ENCODE results near the gene POLA1.

POLA1 gene

DNA sequence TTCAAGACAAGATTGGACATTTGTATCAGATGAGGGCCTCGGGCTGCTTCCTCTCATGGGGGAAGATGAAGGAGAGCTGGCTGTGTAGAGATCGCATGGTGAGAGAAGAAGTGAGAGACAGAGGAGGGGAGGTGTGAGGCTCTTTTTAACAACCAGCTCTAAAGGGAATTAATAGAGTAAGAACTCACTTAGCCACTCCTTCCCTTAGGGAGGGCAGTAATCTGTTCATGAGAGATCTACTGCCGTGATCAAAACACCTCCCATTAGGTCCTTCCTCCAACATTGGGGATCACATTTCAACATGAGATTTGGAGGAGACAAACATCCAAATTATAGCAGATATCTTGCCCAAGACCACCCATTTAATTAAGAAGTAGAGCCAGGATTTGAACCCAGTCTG is 225.0 kb downstream of the POLA1 start:
- Histone ChIP-seq H2AFZ (ENCODE audit: low read length, unreplicated experiment) (no peak overlapping the region), H3K4me1 (ENCODE audit: control insufficient read depth, insufficient read depth, low read length, unreplicated experiment) (no peaks in the 10 kb centered on the region), H3K36me3 (ENCODE audit: insufficient read depth, low read length) (no peaks in the 10 kb centered on the region), H3K27me3 (ENCODE audit: insufficient read depth, low read length) (no peaks in the 10 kb centered on the region), H3K4me3 (ENCODE audit: low read depth, low read length) (no peak overlapping the region), H3K79me2 (ENCODE audit: control insufficient read depth, insufficient read depth, low read length, unreplicated experiment) (no peaks in the 10 kb centered on the region), H3K27ac (ENCODE audit: low read depth, low read length) (no peak overlapping the region)

DNA sequence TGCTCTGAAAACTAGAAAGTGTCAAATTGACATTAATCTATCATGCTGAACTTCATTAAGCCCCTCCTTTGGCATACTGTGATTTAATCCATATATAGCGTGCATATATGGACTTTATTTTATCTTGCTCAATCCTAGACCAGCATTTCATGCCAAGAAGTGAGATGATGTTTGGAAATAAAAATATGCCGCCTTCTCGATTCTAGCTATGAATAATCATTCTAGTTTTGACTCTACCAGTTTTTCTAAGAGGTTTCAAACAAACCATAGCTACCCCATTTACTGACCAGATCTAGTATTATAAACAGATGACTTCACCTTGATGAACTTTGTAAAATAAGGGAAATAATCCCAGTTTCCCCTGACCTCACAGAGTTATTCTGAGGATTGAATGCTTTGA is 227.1 kb downstream of the POLA1 start:
- Histone ChIP-seq H3K27ac (ENCODE audit: low read depth, low read length) (no peak overlapping the region), H3K27me3 (ENCODE audit: insufficient read depth, low read length) (no peaks in the 10 kb centered on the region), H3K79me2 (ENCODE audit: control insufficient read depth, insufficient read depth, low read length, unreplicated experiment) (no peaks in the 10 kb centered on the region), H2AFZ (ENCODE audit: low read length, unreplicated experiment) (no peak overlapping the region), H3K4me3 (ENCODE audit: low read depth, low read length) (no peak overlapping the region), H3K4me1 (ENCODE audit: control insufficient read depth, insufficient read depth, low read length, unreplicated experiment) (peaks cover 7% of the 10 kb centered on the region), H3K36me3 (ENCODE audit: insufficient read depth, low read length) (no peaks in the 10 kb centered on the region)

DNA sequence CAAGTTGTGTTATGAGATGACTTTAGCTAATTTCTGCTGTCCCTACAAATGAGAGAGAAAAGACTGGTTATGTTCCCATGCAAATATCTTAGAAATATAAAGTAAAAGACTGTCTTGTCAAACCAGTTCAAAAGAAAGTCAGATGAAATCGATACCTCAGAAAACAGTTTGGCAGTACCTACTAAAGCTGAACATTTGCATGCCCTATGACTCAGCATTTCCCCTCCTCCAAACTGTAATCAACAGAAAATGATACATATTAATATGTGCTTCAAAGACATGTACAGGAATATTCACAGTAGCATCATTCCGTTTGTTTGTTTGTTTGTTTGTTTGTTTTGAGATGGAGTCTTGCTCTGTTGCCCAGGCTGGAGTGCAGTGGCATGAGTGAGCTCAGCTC is 231.7 kb downstream of the POLA1 start:
- peaks cover 7% of the 10 kb centered on the region for H3K4me1 ChIP-seq (ENCODE audit: control insufficient read depth, insufficient read depth, low read length, unreplicated experiment)
- H3K36me3 ChIP-seq (ENCODE audit: insufficient read depth, low read length): no peaks in the 10 kb centered on the region
- H2AFZ ChIP-seq (ENCODE audit: low read length, unreplicated experiment): no peak overlapping the region
- H3K4me3 ChIP-seq (ENCODE audit: low read depth, low read length): no peak overlapping the region
- no peaks in the 10 kb centered on the region for H3K79me2 ChIP-seq (ENCODE audit: control insufficient read depth, insufficient read depth, low read length, unreplicated experiment)
- no peaks in the 10 kb centered on the region for H3K27me3 ChIP-seq (ENCODE audit: insufficient read depth, low read length)
- H3K27ac ChIP-seq (ENCODE audit: low read depth, low read length): no peak overlapping the region

DNA sequence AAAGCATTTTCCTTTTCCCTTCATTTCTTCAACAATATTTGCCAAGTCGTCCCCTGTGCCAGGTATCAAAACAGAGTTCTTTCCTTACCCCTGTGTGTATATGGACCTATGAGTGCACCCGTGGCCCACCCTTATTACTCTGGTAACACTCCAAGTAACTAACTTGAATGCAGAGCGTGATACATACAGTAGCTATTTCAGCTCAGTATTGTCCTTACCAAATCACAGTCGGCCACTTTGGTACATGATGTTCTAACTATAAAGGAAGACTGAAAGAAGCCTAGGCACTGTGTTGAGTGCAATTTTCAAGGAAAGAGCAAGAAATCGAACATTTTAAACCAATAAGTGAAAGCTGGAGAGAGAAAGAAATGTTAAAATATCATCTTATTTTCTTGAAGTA is 233.7 kb downstream of the POLA1 start:
- Histone ChIP-seq H2AFZ (ENCODE audit: low read length, unreplicated experiment) (no peak overlapping the region), H3K4me3 (ENCODE audit: low read depth, low read length) (no peak overlapping the region), H3K36me3 (ENCODE audit: insufficient read depth, low read length) (no peaks in the 10 kb centered on the region), H3K27ac (ENCODE audit: low read depth, low read length) (no peak overlapping the region), H3K79me2 (ENCODE audit: control insufficient read depth, insufficient read depth, low read length, unreplicated experiment) (no peaks in the 10 kb centered on the region), H3K27me3 (ENCODE audit: insufficient read depth, low read length) (no peaks in the 10 kb centered on the region), H3K4me1 (ENCODE audit: control insufficient read depth, insufficient read depth, low read length, unreplicated experiment) (peaks cover 7% of the 10 kb centered on the region)

DNA sequence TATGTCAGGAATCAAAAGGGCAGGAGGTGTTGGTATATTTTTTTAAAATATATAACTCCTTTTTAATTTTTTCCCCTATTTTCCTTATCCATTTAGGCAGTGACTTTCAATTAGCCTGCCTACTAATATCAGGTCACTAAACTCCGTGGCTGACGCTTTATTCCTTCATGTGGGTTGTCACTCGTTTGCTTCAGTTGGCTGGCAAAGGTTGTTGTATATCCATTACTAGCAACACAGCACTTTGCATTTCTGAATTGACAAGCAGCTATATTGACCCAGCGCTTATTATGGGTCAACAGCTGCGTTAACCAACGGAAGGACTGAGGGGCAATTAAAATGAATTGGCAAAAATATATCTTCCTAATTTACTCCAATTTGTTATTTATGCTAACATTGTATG is 234.4 kb downstream of the POLA1 start:
- peaks cover 7% of the 10 kb centered on the region for H3K4me1 ChIP-seq (ENCODE audit: control insufficient read depth, insufficient read depth, low read length, unreplicated experiment)
- H3K27me3 ChIP-seq (ENCODE audit: insufficient read depth, low read length): no peaks in the 10 kb centered on the region
- no peaks in the 10 kb centered on the region for H3K36me3 ChIP-seq (ENCODE audit: insufficient read depth, low read length)

DNA sequence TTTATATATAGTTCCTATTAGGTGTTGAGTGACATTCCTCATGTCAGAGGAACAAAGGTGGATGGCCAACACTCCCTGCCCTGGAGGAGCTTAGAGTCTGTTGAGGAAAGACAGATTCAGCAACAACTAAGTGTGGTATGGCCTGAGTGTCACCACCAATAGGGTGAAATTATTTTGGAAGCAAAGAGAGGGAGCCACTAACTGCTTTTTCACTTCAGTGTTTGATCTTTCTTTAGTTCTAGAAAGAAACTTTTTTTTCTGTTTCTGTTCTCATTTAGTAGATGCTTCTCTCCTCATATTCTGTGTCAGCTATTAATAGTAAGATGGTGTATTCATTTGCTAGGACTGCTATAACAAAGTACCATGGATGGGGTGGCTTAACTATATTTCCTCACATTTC is 240.6 kb downstream of the POLA1 start:
- H3K27me3 ChIP-seq (ENCODE audit: insufficient read depth, low read length): no peaks in the 10 kb centered on the region

More for the DNA sequence above, 234.4 kb downstream of the POLA1 start:
- no peak overlapping the region for H3K4me3 ChIP-seq (ENCODE audit: low read depth, low read length)
- no peak overlapping the region for H3K27ac ChIP-seq (ENCODE audit: low read depth, low read length)
- no peak overlapping the region for H2AFZ ChIP-seq (ENCODE audit: low read length, unreplicated experiment)
- H3K79me2 ChIP-seq (ENCODE audit: control insufficient read depth, insufficient read depth, low read length, unreplicated experiment): no peaks in the 10 kb centered on the region

DNA sequence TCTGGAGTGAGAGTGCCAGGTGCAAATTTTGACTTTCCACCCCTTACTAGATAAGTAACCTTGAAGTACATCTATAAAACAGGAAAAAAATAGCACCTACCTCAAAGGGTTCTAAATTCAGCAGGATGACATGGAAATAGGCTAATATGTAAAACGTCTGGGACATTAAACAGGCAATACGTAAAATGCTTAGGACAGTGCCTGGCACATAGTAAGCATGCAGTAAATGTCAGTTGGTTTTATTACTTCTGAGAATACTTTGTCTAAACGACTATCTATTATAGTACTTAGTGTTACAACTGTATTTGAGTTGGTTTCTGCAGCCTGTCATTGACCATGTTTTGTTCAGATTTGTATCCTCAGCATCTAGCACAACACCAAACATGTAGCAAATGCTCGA is 251.3 kb downstream of the POLA1 start:
- H3K36me3 ChIP-seq (ENCODE audit: insufficient read depth, low read length): no peaks in the 10 kb centered on the region
- H3K27me3 ChIP-seq (ENCODE audit: insufficient read depth, low read length): no peaks in the 10 kb centered on the region
- H3K79me2 ChIP-seq (ENCODE audit: control insufficient read depth, insufficient read depth, low read length, unreplicated experiment): no peaks in the 10 kb centered on the region
- H2AFZ ChIP-seq (ENCODE audit: low read length, unreplicated experiment): no peak overlapping the region
- H3K4me1 ChIP-seq (ENCODE audit: control insufficient read depth, insufficient read depth, low read length, unreplicated experiment): no peaks in the 10 kb centered on the region
- H3K27ac ChIP-seq (ENCODE audit: low read depth, low read length): no peak overlapping the region
- H3K4me3 ChIP-seq (ENCODE audit: low read depth, low read length): no peak overlapping the region

More for the DNA sequence above, 240.6 kb downstream of the POLA1 start:
- Histone ChIP-seq H3K79me2 (ENCODE audit: control insufficient read depth, insufficient read depth, low read length, unreplicated experiment) (no peaks in the 10 kb centered on the region), H3K4me3 (ENCODE audit: low read depth, low read length) (no peak overlapping the region), H3K4me1 (ENCODE audit: control insufficient read depth, insufficient read depth, low read length, unreplicated experiment) (no peaks in the 10 kb centered on the region), H2AFZ (ENCODE audit: low read length, unreplicated experiment) (no peak overlapping the region), H3K36me3 (ENCODE audit: insufficient read depth, low read length) (no peaks in the 10 kb centered on the region), H3K27ac (ENCODE audit: low read depth, low read length) (no peak overlapping the region)

DNA sequence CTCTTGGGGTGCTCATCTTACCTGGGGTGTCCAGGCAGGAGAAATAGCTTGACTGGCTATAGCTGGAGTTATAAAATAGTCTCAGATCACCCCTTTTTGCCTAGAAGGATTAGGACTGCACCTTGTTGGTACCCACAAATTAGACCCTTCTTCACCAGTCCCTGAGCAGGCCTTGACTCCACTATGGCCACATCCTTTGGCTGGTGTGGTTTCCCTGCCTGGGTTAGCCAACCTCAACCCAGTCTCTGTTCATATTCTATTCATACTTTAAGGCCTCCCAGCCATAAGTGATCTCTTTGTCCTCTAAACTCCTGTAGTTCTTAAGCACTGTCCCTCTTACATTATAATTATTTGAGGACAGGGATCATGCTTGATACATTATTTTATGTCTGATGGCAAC is 252.7 kb downstream of the POLA1 start:
- H3K36me3 ChIP-seq (ENCODE audit: insufficient read depth, low read length): no peaks in the 10 kb centered on the region
- H3K4me1 ChIP-seq (ENCODE audit: control insufficient read depth, insufficient read depth, low read length, unreplicated experiment): no peaks in the 10 kb centered on the region
- no peak overlapping the region for H2AFZ ChIP-seq (ENCODE audit: low read length, unreplicated experiment)
- H3K27me3 ChIP-seq (ENCODE audit: insufficient read depth, low read length): no peaks in the 10 kb centered on the region
- H3K79me2 ChIP-seq (ENCODE audit: control insufficient read depth, insufficient read depth, low read length, unreplicated experiment): no peaks in the 10 kb centered on the region
- H3K4me3 ChIP-seq (ENCODE audit: low read depth, low read length): no peak overlapping the region
- no peak overlapping the region for H3K27ac ChIP-seq (ENCODE audit: low read depth, low read length)

DNA sequence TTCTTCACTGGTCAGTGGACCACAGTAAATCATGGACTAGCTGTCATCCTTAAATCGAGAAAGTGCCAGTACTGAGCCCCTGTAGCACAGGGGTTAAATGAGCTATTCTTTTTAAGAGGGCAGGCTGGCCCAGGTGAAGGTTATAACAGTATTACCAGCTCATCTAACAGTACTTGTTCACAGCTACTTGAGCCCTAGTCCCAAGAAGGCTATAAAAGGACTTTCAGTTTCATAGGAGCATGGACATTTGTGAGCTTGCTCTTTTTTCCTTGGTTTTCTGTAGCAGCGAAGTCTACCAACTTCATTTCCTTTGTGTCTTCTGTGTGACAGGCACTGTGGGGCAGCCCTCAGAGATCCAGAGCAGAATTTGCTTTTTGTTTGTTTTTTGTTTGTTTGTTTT is 261.0 kb downstream of the POLA1 start:
- Histone ChIP-seq H2AFZ (ENCODE audit: low read length, unreplicated experiment) (no peak overlapping the region), H3K27me3 (ENCODE audit: insufficient read depth, low read length) (no peaks in the 10 kb centered on the region), H3K79me2 (ENCODE audit: control insufficient read depth, insufficient read depth, low read length, unreplicated experiment) (no peaks in the 10 kb centered on the region), H3K36me3 (ENCODE audit: insufficient read depth, low read length) (no peaks in the 10 kb centered on the region), H3K4me3 (ENCODE audit: low read depth, low read length) (no peak overlapping the region), H3K4me1 (ENCODE audit: control insufficient read depth, insufficient read depth, low read length, unreplicated experiment) (peaks cover 2% of the 10 kb centered on the region), H3K27ac (ENCODE audit: low read depth, low read length) (no peak overlapping the region)

DNA sequence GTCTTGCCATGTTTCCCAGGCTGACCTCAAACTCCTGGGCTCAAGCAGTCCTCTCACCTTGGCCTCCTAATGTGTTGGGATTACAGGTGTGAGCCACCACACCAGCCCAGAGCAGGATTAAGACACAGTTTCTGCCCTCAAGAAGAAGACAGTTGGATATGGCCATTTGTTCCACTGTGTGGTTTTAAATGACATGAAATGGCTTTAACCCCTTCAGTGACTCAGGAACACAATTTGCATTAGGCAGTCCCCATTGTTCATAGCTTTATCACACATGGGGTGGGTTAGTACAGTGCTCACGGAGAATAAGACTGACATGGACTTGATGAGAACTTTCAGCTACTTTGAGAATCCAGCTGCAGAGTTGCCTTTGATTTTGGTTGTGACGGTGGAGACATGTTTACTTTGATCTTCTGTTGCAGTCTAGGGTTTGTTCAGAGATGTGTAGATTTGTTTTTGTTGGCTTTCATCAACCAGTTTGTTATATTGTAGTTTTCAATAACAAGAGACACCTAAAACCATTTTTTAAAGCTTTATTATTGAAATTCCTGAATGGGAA is 261.7 kb downstream of the POLA1 start:
- no peak overlapping the region for H2AFZ ChIP-seq (ENCODE audit: low read length, unreplicated experiment)
- no peaks in the 10 kb centered on the region for H3K79me2 ChIP-seq (ENCODE audit: control insufficient read depth, insufficient read depth, low read length, unreplicated experiment)
- no peaks in the 10 kb centered on the region for H3K36me3 ChIP-seq (ENCODE audit: insufficient read depth, low read length)
- H3K27me3 ChIP-seq (ENCODE audit: insufficient read depth, low read length): no peaks in the 10 kb centered on the region
- no peak overlapping the region for H3K27ac ChIP-seq (ENCODE audit: low read depth, low read length)
- H3K4me1 ChIP-seq (ENCODE audit: control insufficient read depth, insufficient read depth, low read length, unreplicated experiment): peaks cover 2% of the 10 kb centered on the region
- no peak overlapping the region for H3K4me3 ChIP-seq (ENCODE audit: low read depth, low read length)

DNA sequence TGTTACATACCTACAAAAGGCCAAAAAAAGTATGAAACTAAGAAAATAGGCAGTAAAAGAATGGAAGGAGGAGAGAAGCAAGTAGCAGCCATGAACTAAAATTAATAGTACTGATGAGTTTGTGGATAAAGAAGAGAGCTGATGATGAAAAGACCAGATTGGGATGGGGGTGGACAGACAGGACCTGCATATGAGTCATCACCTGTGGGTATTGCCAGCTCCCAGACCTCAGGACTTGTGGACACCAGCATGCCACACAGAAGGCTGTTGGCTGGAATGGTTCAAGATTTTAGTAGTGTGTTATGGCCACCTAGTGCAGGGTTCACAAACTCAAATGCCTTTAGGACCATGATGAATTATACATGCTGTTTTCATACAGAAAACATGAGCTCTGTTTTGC is 263.1 kb downstream of the POLA1 start:
- H3K27ac ChIP-seq (ENCODE audit: low read depth, low read length): no peak overlapping the region
- H2AFZ ChIP-seq (ENCODE audit: low read length, unreplicated experiment): no peak overlapping the region
- no peaks in the 10 kb centered on the region for H3K27me3 ChIP-seq (ENCODE audit: insufficient read depth, low read length)
- H3K4me1 ChIP-seq (ENCODE audit: control insufficient read depth, insufficient read depth, low read length, unreplicated experiment): peaks cover 2% of the 10 kb centered on the region
- H3K79me2 ChIP-seq (ENCODE audit: control insufficient read depth, insufficient read depth, low read length, unreplicated experiment): no peaks in the 10 kb centered on the region
- H3K4me3 ChIP-seq (ENCODE audit: low read depth, low read length): no peak overlapping the region
- no peaks in the 10 kb centered on the region for H3K36me3 ChIP-seq (ENCODE audit: insufficient read depth, low read length)
